Endodermal cell (in vitro differentiated cells): ENCODE measurements around the gene MAPK1IP1L. TPM values are rescaled to one million over a fixed set of nuclear protein-coding genes. Genes with fewer than 3 reads are reported as not detected.

Experiments used
- DNase-seq: peaks from one replicate; pipeline ENCODE4 v3.0.0-alpha.2; 2017
- H3K27ac ChIP-seq: 2 replicates; pipeline ENCODE4 v1.5.1; 2013; ENCODE audit warnings: mild to moderate bottlenecking, low read depth, low read length, moderate library complexity
- H3K27me3 ChIP-seq: 2 replicates; pipeline ENCODE4 v1.6.1; 2013; ENCODE audit warnings: mild to moderate bottlenecking, low read length, moderate library complexity; ENCODE audit not compliant: insufficient read depth, control insufficient read depth, poor library complexity, severe bottlenecking
- H3K36me3 ChIP-seq: 2 replicates; pipeline ENCODE4 v1.7.0; 2013; ENCODE audit warnings: mild to moderate bottlenecking, low read length, moderate library complexity; ENCODE audit not compliant: control insufficient read depth, insufficient read depth
- H3K4me1 ChIP-seq: one replicate; pipeline ENCODE4 v1.7.0; 2013; ENCODE audit warnings: low read length; ENCODE audit not compliant: control insufficient read depth, insufficient read depth
- H3K4me3 ChIP-seq: 2 replicates; pipeline ENCODE4 v1.5.1; 2013; ENCODE audit warnings: mild to moderate bottlenecking, low read length, moderate library complexity
- H3K9ac ChIP-seq: 2 replicates; pipeline ENCODE4 v1.6.1; 2013; ENCODE audit warnings: mild to moderate bottlenecking, low read length, moderate library complexity; ENCODE audit not compliant: poor library complexity, severe bottlenecking; ENCODE audit errors: extremely low read depth
- H3K9me3 ChIP-seq: 2 replicates; pipeline ENCODE4 v1.6.1; 2013; ENCODE audit warnings: mild to moderate bottlenecking, low read length, moderate library complexity; ENCODE audit not compliant: control insufficient read depth
- H3K27ac Mint-ChIP-seq: 2 replicates; pipeline ENCODE4 v1.8.0; 2020; ENCODE audit warnings: mixed read lengths
- H3K27me3 Mint-ChIP-seq: 2 replicates; pipeline ENCODE4 v1.8.0; 2021; ENCODE audit warnings: mild to moderate bottlenecking, mixed read lengths; ENCODE audit not compliant: insufficient read depth
- H3K36me3 Mint-ChIP-seq: 2 replicates; pipeline ENCODE4 v1.8.0; 2020; ENCODE audit warnings: low read depth, mixed read lengths
- H3K4me1 Mint-ChIP-seq: 2 replicates; pipeline ENCODE4 v1.8.0; 2020; ENCODE audit warnings: mixed read lengths
- H3K4me3 Mint-ChIP-seq: 2 replicates; pipeline ENCODE4 v1.8.0; 2020; ENCODE audit warnings: mild to moderate bottlenecking, moderate library complexity, mixed read lengths
- H3K9me3 Mint-ChIP-seq: 2 replicates; pipeline ENCODE4 v1.8.0; 2020; ENCODE audit warnings: mild to moderate bottlenecking, mixed read lengths
- CTCF ChIP-seq: fragments of 200-600 bp; sonication (generic); conservative IDR thresholded peaks from 2 replicates; pipeline ENCODE4 v1.5.0; 2021; ENCODE audit warnings: antibody characterized with exemption, mild to moderate bottlenecking
- WGBS, 2 experiments: methylation state at CpG; one replicate each; pipeline versions ENCODE4 v1.1.5 to v1.1.7; 2013; ENCODE audit warnings: missing lambda C conversion rate in 2 of 2, mixed read lengths in 1 of 2; ENCODE audit not compliant: insufficient coverage in 1 of 2, insufficient read length in 1 of 2; 5-methylcytosine and 5-hydroxymethylcytosine counted together
- total RNA-seq, 2 donors: library from RNA; stranded (reverse); fragmentation: NEBNext Ultra II Directional in 1 of 2; extraction: Animal tissue kit (Norgen Biotek cat#: 25700) in 1 of 2; gene quantifications; 2 replicates in 1 of 2; 3 replicates in 1 of 2; pipeline ENCODE4 v1.2.1, GENCODE V29; 2021

MAPK1IP1L gene
- total RNA-seq, 2 donors from 2014 or later = 122 to 153 TPM

GRCh38 chr14:55051165-55051422 lies 353 bp upstream of the MAPK1IP1L start:
- Histone ChIP-seq H3K36me3 (peaks cover 33% of the 10 kb centered on the region), H3K4me3 (peak overlapping the region; percentile 89), H3K9ac (peak overlapping the region; percentile 100), H3K4me1 (peaks cover 5% of the 10 kb centered on the region), H3K27ac (peak overlapping the region; percentile 67), H3K27me3 (no peaks in the 10 kb centered on the region), H3K9me3 (peaks cover 2% of the 10 kb centered on the region)
- DNase-seq = no peak
- Mint-ChIP-seq H3K9me3 (no peaks in the 10 kb centered on the region), H3K4me1 (peaks cover 22% of the 10 kb centered on the region), H3K27ac (peak overlapping the region; percentile 99), H3K27me3 (peaks cover 4% of the 10 kb centered on the region), H3K36me3 (peaks cover 24% of the 10 kb centered on the region), H3K4me3 (peak overlapping the region; percentile 87)
- 3 to 6% methylated on average over 3 to 10 of the region's 10 CpGs for WGBS, 2 experiments
- no peak for TF ChIP-seq CTCF

- WGBS, 2 experiments = 2 to 5% methylated on average over 11 to 14 of the region's 14 CpGs
- H3K9me3 ChIP-seq = peaks cover 5% of the 10 kb centered on the region
- peak overlapping the region; percentile 99 for H3K27ac ChIP-seq
Measured at GRCh38 chr14:55052269-55052930, 953 bp downstream of the MAPK1IP1L start.

GRCh38 chr14:55053018-55053417 lies 1.6 kb downstream of the MAPK1IP1L start:
- peak overlapping the region; percentile 87 for H3K4me3 Mint-ChIP-seq
- peak overlapping the region; percentile 98 for H3K27ac Mint-ChIP-seq
- Histone ChIP-seq H3K4me3 (peak overlapping the region; percentile 89), H3K4me1 (peaks cover 5% of the 10 kb centered on the region), H3K27ac (no peak overlapping the region), H3K36me3 (peaks cover 49% of the 10 kb centered on the region), H3K9me3 (peaks cover 5% of the 10 kb centered on the region), H3K27me3 (no peaks in the 10 kb centered on the region), H3K9ac (peak overlapping the region; percentile 100)
- no peak for DNase-seq
- no peaks in the 10 kb centered on the region for H3K9me3 Mint-ChIP-seq
- H3K36me3 Mint-ChIP-seq = peaks cover 34% of the 10 kb centered on the region
- H3K27me3 Mint-ChIP-seq = peaks cover 2% of the 10 kb centered on the region
- no peak for TF ChIP-seq CTCF
- WGBS, 2 experiments = 87 to 93% methylated on average over 6 of the region's 6 CpGs
- H3K4me1 Mint-ChIP-seq = peaks cover 22% of the 10 kb centered on the region

More at GRCh38 chr14:55052269-55052930, 953 bp downstream of the MAPK1IP1L start:
- H3K9me3 Mint-ChIP-seq = no peaks in the 10 kb centered on the region
- peaks cover 29% of the 10 kb centered on the region for H3K36me3 Mint-ChIP-seq
- no peaks in the 10 kb centered on the region for H3K27me3 ChIP-seq
- peaks cover 2% of the 10 kb centered on the region for H3K27me3 Mint-ChIP-seq
- H3K4me1 Mint-ChIP-seq = peaks cover 22% of the 10 kb centered on the region
- peak overlapping the region; percentile 89 for H3K4me3 ChIP-seq
- no peak for TF ChIP-seq CTCF
- DNase-seq = no peak
- H3K36me3 ChIP-seq = peaks cover 44% of the 10 kb centered on the region
- H3K4me1 ChIP-seq = peaks cover 5% of the 10 kb centered on the region
- H3K27ac Mint-ChIP-seq = peak overlapping the region; percentile 98
- peak overlapping the region; percentile 87 for H3K4me3 Mint-ChIP-seq
- H3K9ac ChIP-seq = peak overlapping the region; percentile 100
